K562 (cell line): Measurements from ENCODE around the gene ZMIZ1.

Source experiments
- AFF1 ChIP-seq, 2 experiments: fragments of 450-650 bp; IDR thresholded peaks; 2 replicates each; pipeline ENCODE4 v1.6.1; 2018; ENCODE audit warnings: mild to moderate bottlenecking in 2 of 2, low read depth in 1 of 2; ENCODE audit not compliant: partially characterized antibody in 2 of 2
- CBFA2T2 ChIP-seq: fragments of 450-650 bp; conservative IDR thresholded peaks from 2 replicates; pipeline ENCODE4 v1.6.1; 2017; ENCODE audit warnings: mild to moderate bottlenecking
- MAFG ChIP-seq: fragments of 450-650 bp; conservative IDR thresholded peaks from 2 replicates; pipeline ENCODE4 v1.6.1; 2016; ENCODE audit warnings: missing genetic modification characterization, missing compliant biosample characterization
- MTA1 ChIP-seq: fragments of 450-650 bp; IDR thresholded peaks from 2 replicates; pipeline ENCODE4 v1.6.1; 2017; ENCODE audit warnings: borderline replicate concordance
- POLR2A ChIP-seq: fragments of 450-650 bp; conservative IDR thresholded peaks from 2 replicates; pipeline ENCODE4 v1.6.1; 2016
- POLR2AphosphoS5 ChIP-seq: IDR thresholded peaks from 2 replicates; pipeline ENCODE4 v1.6.1; 2011; ENCODE audit warnings: mild to moderate bottlenecking, low read depth, low read length, moderate library complexity; ENCODE audit not compliant: control insufficient read depth, insufficient read depth
- SMAD2 ChIP-seq: fragments of 150-350 bp; IDR thresholded peaks from 2 replicates; pipeline ENCODE4 v1.6.1; 2014; ENCODE audit warnings: low read depth, mild to moderate bottlenecking, low read length
- SP1 ChIP-seq: sonication (generic); formaldehyde crosslinking; IDR thresholded peaks from 2 replicates; pipeline ENCODE4 v1.8.1; 2022; ENCODE audit warnings: mild to moderate bottlenecking, missing genetic modification reagents
- SRSF1 ChIP-seq: fragments of 200-400 bp; formaldehyde crosslinking; IDR thresholded peaks from 2 replicates; pipeline ENCODE4 v1.6.1; 2017; ENCODE audit warnings: mild to moderate bottlenecking, low read depth, low read length, moderate library complexity
- TEAD4 ChIP-seq, 2 experiments: sonication (generic) in 1 of 2; formaldehyde crosslinking in 1 of 2; IDR thresholded peaks; 2 replicates each; pipeline versions ENCODE4 v1.6.1 to v1.8.0; 2012 to 2022; ENCODE audit warnings: borderline replicate concordance in 1 of 2, inconsistent platforms in 1 of 2, low read length in 1 of 2, mild to moderate bottlenecking in 1 of 2, missing genetic modification reagents in 1 of 2
- ZNF561 ChIP-seq: fragments of 450-650 bp; formaldehyde crosslinking; conservative IDR thresholded peaks from 2 replicates; pipeline ENCODE4 v1.4.0; 2020; ENCODE audit warnings: mild to moderate bottlenecking, moderate library complexity
- TF ChIP-seq, protein P1 (sequence below), 3 experiments: IDR thresholded peaks in 2 of 3; conservative IDR thresholded peaks in 1 of 3; 2 replicates each; pipeline ENCODE4 v1.5.1; 2011 to 2012; ENCODE audit warnings: low read length in 3 of 3, mild to moderate bottlenecking in 3 of 3, control low read depth in 2 of 3, improper control_type of control experiment in 1 of 3, inconsistent platforms in 1 of 3, low read depth in 1 of 3, mixed read lengths in 1 of 3, moderate library complexity in 1 of 3; ENCODE audit not compliant: insufficient read depth in 2 of 3

DNA sequence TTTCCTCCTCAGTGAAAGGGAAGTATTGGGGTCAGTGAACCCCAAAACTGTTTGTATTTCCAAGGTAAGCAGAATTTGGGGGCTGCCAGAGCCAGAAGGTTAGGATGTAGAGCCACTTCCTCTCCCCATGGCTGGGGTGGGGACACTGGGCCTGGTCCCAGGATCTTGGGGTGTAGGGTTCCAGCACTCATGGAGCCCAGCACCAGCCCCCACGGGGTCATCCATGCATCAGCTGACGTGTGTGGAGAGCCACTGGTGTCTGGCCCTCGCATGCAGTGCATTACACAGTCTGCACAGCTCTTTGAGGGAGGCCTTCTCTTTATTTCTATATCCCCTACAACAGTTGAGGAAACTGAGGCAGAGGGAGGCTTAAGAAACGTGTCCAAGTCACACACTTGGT is 91.4 kb downstream of the ZMIZ1 start:
- TF ChIP-seq SP1 (no peak), SMAD2 (no peak), POLR2A (no peak), MTA1 (no peak), SRSF1 (no peak), TEAD4 (IDR thresholded peaks at IDR 0.05; ENCODE audit: low read length) (no peak), TEAD4 (CRISPR knock-in tag; IDR thresholded peaks at IDR 0.05; ENCODE audit: borderline replicate concordance) (no peak), CBFA2T2 (no peak), POLR2AphosphoS5 (no peak), AFF1 (IDR thresholded peaks at IDR 0.05; ENCODE audit: low read depth in 1 of 2, partially characterized antibody in 2 of 2) (no peak), ZNF561 (CRISPR knock-in tag) (no peak), MAFG (no peak)
- TF ChIP-seq, protein P1, sequence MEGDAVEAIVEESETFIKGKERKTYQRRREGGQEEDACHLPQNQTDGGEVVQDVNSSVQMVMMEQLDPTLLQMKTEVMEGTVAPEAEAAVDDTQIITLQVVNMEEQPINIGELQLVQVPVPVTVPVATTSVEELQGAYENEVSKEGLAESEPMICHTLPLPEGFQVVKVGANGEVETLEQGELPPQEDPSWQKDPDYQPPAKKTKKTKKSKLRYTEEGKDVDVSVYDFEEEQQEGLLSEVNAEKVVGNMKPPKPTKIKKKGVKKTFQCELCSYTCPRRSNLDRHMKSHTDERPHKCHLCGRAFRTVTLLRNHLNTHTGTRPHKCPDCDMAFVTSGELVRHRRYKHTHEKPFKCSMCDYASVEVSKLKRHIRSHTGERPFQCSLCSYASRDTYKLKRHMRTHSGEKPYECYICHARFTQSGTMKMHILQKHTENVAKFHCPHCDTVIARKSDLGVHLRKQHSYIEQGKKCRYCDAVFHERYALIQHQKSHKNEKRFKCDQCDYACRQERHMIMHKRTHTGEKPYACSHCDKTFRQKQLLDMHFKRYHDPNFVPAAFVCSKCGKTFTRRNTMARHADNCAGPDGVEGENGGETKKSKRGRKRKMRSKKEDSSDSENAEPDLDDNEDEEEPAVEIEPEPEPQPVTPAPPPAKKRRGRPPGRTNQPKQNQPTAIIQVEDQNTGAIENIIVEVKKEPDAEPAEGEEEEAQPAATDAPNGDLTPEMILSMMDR (IDR thresholded peaks at IDR 0.05 in 2 of 3, conservative IDR thresholded peaks at IDR 0.05 in 1 of 3; ENCODE audit: insufficient read depth in 2 of 3, low read depth in 1 of 3, low read length in 3 of 3) = no peak
